Measurements from ENCODE around the gene LAMC3.

- TF ChIP-seq POLR2A (IDR thresholded peaks at IDR 0.05; ENCODE audit: low read depth, low read length) (no peak), POLR2AphosphoS5 (IDR thresholded peaks at IDR 0.05; ENCODE audit: low read depth, low read length) (no peak), TAF1 (IDR thresholded peaks at IDR 0.05; ENCODE audit: low read depth, low read length) (no peak), PAX5 (IDR thresholded peaks at IDR 0.05; ENCODE audit: insufficient read depth, low read length, severe bottlenecking) (no peak), SPI1 (IDR thresholded peaks at IDR 0.05; ENCODE audit: low read depth, low read length) (no peak)
Observed at GRCh38 chr9:131033269-131034224, 24.6 kb downstream of the LAMC3 start.
